Activated CD4-positive, alpha-beta T cell treated with anti-CD3 and anti-CD28 coated beads, Interleukin-2, Interleukin-4, amounts not matched to agents 100 ng/mL and 50 ng/mL, durations not matched to agents 16 hours and 8 hours (primary cell): ENCODE data around the gene PCDH12.

Source experiments
- DNase-seq: peaks from one replicate; pipeline ENCODE4 v3.0.0-alpha.2; 2020; ENCODE audit warnings: low spot score

Gene PCDH12

DNA sequence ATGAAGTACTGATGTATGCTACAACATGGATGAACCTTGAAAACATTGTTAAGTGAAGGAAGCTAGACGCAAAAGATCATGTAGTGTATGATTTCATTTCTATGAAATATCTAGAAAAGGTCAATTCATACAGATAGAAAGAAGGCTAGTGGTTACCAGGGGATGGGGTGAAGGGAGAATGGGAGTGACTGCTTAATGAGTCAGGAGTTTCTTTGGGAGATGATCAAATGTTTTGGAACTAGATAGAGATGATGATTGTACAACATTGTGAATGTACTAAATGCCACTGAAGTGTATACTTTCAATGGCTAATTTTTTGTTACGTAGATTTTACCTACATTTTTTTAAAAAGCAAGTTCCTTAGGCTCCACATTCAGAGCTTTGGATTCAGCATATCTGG is 49.2 kb downstream of the PCDH12 start:
- no peak for DNase-seq

DNA sequence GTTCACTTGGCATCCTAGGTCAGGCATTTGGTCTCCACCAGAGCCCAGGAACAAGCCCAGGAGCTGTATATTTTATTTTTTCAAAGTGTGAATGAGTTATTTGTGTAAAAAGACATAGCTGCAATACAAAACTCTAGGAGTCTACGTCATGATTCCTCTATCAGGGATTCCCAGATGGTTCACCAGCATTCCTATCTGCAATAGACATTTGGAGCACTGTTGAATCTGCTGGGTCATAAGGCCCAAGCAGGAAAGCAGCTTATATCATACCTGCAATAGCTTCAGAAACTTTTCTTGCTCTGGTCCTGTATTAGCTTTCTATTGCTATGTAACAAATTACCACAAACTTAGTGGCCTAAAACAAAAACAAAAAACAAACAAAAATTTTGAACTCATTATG is 51.0 kb downstream of the PCDH12 start:
- DNase-seq: no peak

DNA sequence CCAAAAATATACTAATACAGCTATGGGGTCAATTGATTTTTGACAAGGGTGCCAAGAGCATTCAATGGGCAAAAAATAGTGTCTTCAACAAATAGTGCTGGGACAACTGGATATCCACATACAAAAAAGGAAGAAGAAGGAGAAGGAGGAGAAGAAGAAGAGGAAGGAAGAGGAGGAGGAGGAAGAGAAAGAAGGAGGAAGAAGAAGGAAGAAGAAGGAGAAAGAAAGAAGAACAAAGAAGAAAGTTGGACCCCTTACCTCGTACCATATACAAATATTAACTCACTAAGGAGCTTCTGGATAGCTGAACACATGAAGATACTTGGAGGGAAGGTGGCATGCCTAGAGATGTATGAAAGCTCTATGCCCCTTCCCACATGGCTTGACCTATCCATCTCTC is 51.5 kb downstream of the PCDH12 start:
- no peak for DNase-seq

DNA sequence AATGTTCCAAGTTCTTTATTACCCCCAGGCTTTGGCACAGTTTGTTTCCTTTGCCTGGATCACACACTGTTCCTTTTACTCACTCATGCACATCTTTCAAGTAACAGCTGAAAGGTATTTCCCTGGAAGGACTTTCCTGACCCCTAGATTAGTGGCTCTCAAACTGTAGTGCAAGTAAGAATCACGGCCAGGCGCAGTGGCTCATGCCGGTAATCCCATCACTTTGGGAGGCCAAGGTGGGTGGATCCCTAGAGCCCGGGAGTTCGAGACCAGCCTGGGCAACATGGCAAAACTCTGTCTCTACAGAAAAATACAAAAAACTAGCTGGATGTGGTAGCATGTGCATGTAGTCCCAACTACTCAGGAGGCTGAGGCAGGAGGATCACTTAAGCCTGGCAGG is 53.5 kb downstream of the PCDH12 start:
- DNase-seq: no peak

DNA sequence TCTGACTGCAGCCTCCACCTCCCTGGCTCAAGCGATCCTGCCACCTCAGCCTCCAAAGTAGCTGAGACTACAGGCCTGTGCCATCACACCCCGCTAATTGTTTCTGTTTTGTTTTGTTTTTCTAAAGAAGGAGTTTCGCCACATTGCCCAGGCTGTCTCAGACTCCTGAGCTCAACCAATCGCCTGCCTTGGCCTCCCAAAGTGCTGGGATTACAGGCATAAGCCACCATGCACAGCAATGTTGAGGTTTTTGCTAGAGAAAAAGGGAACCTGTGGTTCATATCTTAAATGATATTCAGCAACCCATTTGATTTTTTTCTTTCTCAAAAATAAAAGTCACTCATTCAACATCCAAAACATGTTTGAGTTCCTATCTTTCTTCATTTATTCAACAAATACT is 54.7 kb downstream of the PCDH12 start:
- no peak for DNase-seq

DNA sequence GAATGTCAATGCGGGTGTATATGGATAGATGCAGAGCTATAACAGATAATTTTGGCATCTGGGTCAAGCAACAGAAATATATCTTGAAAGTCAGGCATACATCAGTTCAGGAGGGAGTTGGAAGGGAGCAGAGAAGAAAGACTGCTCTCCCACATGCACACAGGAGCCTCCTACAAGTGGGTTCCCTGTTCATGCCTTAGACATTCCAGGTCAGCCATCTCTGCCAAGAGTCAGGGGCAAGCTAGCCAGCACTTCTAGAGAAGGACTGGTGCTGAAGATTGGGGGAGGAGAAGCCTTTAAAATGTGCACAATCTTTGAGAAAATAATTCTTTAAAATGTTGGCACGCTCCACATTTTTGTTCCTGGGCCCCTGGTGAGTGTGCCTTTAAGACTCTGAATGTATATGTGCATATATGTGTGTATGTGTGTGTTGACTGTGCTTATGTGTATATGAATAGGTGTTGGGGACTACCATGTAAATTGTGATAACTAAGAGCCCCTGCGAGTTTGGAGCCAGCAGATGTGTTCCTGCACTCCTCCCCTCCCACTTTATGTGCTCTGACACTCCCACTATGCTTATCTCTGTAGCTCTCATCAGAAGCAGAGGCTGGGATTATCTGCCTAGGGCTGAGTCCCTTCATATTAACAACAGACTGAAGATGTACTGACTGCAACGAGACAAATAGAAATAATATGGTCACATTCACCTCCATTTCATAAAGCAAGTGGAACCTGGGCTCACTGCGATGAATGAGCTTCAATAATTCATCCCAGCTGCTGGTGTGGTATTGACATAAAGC is 55.8 kb downstream of the PCDH12 start:
- DNase-seq: no peak

DNA sequence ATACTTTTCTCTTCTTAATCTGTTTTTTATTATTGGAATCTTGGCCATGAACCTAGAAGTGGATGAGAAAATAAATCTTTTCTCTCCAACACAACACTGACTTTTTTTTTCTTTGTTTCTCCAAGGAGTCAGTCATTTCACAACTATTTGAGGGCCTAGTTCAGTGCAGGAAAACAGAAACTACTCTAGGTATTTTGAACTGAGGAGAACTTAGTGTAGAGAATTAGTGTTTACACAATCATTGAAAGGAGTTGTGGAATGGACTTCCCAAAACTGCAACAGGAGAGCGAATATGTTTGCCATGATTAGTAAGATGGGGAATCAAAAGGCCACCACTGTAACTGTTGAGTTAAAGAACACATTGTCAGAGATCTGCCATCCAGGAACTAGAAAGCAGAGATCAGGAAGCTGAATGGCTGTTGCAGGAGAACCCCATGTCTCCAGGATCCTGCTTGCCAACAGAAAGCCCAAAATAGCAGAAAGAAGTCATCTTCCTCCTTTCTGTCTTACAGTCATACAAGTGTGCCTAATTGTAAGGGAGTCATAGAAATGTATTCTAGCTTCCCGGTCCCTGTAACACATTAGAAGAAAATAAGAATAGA is 59.5 kb downstream of the PCDH12 start:
- DNase-seq: no peak

DNA sequence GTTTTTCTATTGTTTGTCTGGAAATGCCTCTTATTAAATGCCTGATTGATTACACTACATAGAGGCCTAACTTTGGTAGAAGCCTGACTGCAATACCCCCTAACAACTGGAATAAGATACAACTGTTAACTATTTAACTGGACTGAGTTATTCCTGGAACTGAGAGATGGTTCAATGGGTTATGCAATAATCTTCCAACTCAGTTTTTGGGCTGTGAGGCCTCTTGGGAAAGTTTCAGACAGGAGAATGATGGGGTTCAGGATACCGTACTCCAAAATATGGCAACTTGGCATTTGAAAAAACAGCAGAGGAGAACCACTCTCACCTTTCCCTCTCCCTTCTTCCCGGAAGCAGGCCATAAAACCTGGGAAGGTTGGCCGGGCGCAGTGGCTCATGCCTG is 60.6 kb downstream of the PCDH12 start:
- no peak for DNase-seq
